ENCODE data around the gene SCN2B. TPM values are rescaled to one million over a fixed set of nuclear protein-coding genes. Genes with fewer than 3 reads are reported as not detected.

The SCN2B gene
- total RNA-seq, 2 donors from 2014 or later = 0.68 to 1.1 TPM

DNA sequence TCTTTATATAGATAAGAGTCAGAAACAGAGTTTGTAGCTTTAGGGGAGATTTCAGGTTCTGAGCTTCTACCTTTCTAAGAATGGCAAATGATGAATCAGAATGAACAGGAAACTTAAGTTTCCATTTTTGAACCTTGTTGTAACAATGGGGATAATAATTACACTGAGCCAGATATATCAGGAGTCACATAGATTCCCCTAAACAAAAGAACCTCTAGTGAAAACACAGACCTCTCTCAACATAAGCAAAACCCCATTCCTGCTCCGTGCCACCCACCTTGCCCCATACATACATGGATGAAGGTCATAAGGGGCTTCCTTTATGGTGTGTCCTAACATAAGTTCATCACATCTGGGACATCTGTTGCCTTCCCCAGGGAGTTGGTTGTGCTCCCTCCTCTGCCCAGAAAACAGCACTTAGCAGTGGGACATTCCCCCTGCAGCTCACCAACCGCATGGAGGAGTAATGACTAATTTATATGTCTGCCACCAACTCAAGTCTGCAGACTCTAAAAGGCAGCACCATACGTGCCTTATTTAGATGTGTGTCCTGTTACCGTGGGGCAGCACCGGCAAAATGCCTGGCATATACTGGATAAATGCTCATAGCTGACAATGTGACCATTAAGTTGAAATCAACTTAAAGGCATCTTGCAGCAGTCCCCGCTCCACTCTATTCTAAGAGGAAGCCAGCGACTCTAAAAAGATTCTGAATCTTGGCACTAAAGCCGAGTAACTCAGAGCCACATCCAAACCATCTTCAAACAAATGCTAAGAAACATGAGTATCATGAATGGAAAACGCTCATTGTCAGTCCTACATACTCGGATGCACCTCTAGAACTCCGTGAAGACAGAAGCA lies 40.4 kb upstream of the SCN2B start:
- Histone ChIP-seq H3K9me3 (no peaks in the 10 kb centered on the region), H3K4me3 (no peak overlapping the region), H3K27ac (no peak overlapping the region), H3K27me3 (replicated peaks; ENCODE audit: insufficient read depth) (no peaks in the 10 kb centered on the region), H3K36me3 (no peaks in the 10 kb centered on the region), H3K4me1 (replicated peaks) (no peaks in the 10 kb centered on the region)
- no peak for DNase-seq (ENCODE audit: low spot score)
- WGBS = 67% methylated on average over 11 of the region's 11 CpGs
- intact Hi-C loops (cut with DNase I) = no loop called here
- TF ChIP-seq, protein P1, sequence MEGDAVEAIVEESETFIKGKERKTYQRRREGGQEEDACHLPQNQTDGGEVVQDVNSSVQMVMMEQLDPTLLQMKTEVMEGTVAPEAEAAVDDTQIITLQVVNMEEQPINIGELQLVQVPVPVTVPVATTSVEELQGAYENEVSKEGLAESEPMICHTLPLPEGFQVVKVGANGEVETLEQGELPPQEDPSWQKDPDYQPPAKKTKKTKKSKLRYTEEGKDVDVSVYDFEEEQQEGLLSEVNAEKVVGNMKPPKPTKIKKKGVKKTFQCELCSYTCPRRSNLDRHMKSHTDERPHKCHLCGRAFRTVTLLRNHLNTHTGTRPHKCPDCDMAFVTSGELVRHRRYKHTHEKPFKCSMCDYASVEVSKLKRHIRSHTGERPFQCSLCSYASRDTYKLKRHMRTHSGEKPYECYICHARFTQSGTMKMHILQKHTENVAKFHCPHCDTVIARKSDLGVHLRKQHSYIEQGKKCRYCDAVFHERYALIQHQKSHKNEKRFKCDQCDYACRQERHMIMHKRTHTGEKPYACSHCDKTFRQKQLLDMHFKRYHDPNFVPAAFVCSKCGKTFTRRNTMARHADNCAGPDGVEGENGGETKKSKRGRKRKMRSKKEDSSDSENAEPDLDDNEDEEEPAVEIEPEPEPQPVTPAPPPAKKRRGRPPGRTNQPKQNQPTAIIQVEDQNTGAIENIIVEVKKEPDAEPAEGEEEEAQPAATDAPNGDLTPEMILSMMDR (IDR thresholded peaks at IDR 0.05) = no peak
- TF ChIP-seq POLR2A (IDR thresholded peaks at IDR 0.05) = no peak
- TF ChIP-seq POLR2AphosphoS5 (IDR thresholded peaks at IDR 0.05) = no peak

DNA sequence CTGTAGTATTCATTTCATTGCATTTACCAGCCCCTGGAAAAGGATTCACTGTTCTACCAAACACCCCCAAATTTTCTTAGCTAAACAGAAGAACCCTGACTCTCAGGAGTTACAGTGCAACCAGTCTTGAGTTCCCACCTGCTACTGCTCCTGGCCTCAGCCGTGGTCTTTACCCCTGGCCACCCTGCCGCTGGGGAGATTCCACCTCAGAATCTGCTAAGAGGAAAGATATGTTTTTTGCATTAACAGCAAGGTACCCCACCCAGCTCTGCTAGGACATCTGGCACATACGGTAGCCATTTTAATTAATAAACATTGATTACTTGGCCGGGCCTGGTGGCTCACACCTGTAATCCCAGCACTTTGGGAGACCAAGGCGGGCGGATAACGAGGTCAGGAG lies 39.3 kb upstream of the SCN2B start:
- Histone ChIP-seq H3K36me3 (no peaks in the 10 kb centered on the region), H3K9me3 (no peaks in the 10 kb centered on the region), H3K4me3 (no peak overlapping the region), H3K27me3 (replicated peaks; ENCODE audit: insufficient read depth) (no peaks in the 10 kb centered on the region), H3K27ac (no peak overlapping the region), H3K4me1 (replicated peaks) (no peaks in the 10 kb centered on the region)
- 96% methylated on average over 7 of the region's 7 CpGs for WGBS
- no peak for TF ChIP-seq POLR2AphosphoS5 (IDR thresholded peaks at IDR 0.05)
- TF ChIP-seq, protein P1 (IDR thresholded peaks at IDR 0.05) = no peak
- no peak for TF ChIP-seq POLR2A (IDR thresholded peaks at IDR 0.05)
- intact Hi-C loops (cut with DNase I) = no loop called here
- DNase-seq (ENCODE audit: low spot score) = no peak

DNA sequence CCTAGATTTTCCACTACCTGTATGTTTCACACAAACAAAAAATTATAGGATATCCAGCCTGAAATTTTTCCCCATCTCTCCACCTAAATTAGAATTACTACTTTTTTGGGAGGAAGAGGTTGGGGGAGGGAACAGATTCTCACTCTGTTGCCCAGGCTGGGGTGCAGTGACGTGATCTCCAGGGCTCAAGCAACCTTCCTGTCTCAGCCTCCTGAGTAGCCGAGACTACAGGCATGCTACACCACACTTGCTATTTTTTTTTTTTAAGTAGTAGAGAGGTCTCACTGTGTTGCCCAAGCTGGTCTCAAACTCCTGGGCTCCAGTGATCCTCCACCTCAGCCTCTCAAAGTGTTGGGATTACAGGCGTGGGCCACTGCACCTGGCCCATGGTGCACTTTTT lies 38.8 kb upstream of the SCN2B start:
- Histone ChIP-seq H3K4me3 (no peak overlapping the region), H3K27me3 (replicated peaks; ENCODE audit: insufficient read depth) (no peaks in the 10 kb centered on the region), H3K4me1 (replicated peaks) (no peaks in the 10 kb centered on the region), H3K9me3 (no peaks in the 10 kb centered on the region), H3K27ac (no peak overlapping the region), H3K36me3 (no peaks in the 10 kb centered on the region)
- 78% methylated on average over 3 of the region's 3 CpGs for WGBS
- TF ChIP-seq, protein P1 (IDR thresholded peaks at IDR 0.05) = no peak
- TF ChIP-seq POLR2AphosphoS5 (IDR thresholded peaks at IDR 0.05) (no peak), POLR2A (IDR thresholded peaks at IDR 0.05) (no peak)
- no peak for DNase-seq (ENCODE audit: low spot score)
- intact Hi-C loops (cut with DNase I) = no loop called here

DNA sequence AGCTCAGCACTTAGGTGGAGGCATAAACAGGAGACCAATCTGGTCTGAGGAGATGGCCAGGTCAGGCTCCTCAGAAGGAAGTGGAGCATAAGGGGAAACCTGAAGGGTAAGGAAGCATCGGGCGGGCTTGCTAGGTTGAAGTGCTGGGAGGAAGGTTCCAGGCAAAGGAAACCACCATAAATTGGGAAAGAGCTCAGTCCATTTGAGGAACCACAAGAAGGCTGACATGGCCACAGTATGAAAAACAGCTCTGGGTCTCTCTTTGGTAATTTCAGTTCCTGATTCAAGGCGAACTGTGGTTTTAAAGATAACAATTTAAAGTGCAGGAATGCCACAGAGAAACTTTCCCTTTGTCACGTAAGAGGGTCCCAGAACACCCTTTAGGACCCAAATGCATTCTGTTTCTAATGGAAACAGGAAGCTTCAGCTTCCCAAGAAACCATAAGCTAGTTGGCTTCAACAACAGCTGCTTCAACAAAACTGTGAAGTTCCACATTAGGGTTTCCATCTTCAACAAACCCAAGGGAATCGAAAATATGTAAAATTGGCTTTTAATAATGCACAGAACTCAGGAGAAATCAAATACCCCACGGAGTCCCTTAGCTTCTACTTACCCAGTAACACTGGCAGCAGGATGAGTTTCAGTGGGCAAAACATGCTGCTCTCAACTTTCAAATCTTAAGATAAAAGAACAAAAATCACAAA lies 37.9 kb upstream of the SCN2B start:
- 75% methylated on average over 6 of the region's 6 CpGs for WGBS
- no peak for DNase-seq (ENCODE audit: low spot score)
- Histone ChIP-seq H3K9me3 (no peaks in the 10 kb centered on the region), H3K4me3 (no peak overlapping the region), H3K27me3 (replicated peaks; ENCODE audit: insufficient read depth) (no peaks in the 10 kb centered on the region), H3K4me1 (replicated peaks) (no peaks in the 10 kb centered on the region), H3K36me3 (no peaks in the 10 kb centered on the region), H3K27ac (no peak overlapping the region)
- TF ChIP-seq, protein P1 (IDR thresholded peaks at IDR 0.05) = no peak
- TF ChIP-seq POLR2AphosphoS5 (IDR thresholded peaks at IDR 0.05) (no peak), POLR2A (IDR thresholded peaks at IDR 0.05) (no peak)
- intact Hi-C loops (cut with DNase I) = no loop called here

Data from prostate gland (tissue), 2 donors.